CD4-positive, alpha-beta memory T cell (primary cell): ENCODE results near the gene EPM2A. TPM values are rescaled to one million over a fixed set of nuclear protein-coding genes. Genes with fewer than 3 reads are reported as not detected.

Source experiments
- CTCF ChIA-PET: fragments of 350-600 bp; sonication (Branson Sonifier 250); formaldehyde crosslinking; loops from one replicate; lab custom pipeline; 2021; ENCODE audit warnings: inconsistent platforms; ENCODE audit not compliant: partially characterized antibody; lab: Charles Lee
- POLR2A ChIA-PET: fragments of 350-600 bp; sonication (Branson Sonifier 250); formaldehyde crosslinking; loops from one replicate; lab custom pipeline; 2021; ENCODE audit not compliant: partially characterized antibody; lab: Charles Lee
- DNase-seq, 5 donors: peaks; one replicate each; pipeline versions ENCODE4 v3.0.0 to v3.0.0-alpha.2; 2020 to 2022; ENCODE audit warnings: mixed read lengths in 1 of 5
- H3K27ac ChIP-seq: one replicate; pipeline ENCODE4 v1.7.0; 2013; ENCODE audit warnings: low read depth, low read length
- H3K27me3 ChIP-seq: 2 replicates; pipeline ENCODE4 v1.7.0; 2013; ENCODE audit warnings: mild to moderate bottlenecking, low read length, moderate library complexity; ENCODE audit not compliant: insufficient read depth
- H3K36me3 ChIP-seq: 2 replicates; pipeline ENCODE4 v1.7.0; 2013; ENCODE audit warnings: mild to moderate bottlenecking, low read length, moderate library complexity; ENCODE audit not compliant: insufficient read depth
- H3K4me1 ChIP-seq: 2 replicates; pipeline ENCODE4 v1.7.0; 2013; ENCODE audit warnings: mild to moderate bottlenecking, low read length, moderate library complexity; ENCODE audit not compliant: insufficient read depth
- H3K4me3 ChIP-seq, 2 donors: one replicate each; pipeline ENCODE4 v1.7.0; 2013; ENCODE audit warnings: low read length in 2 of 2, mild to moderate bottlenecking in 1 of 2
- H3K9me3 ChIP-seq, 2 donors: one replicate each; pipeline ENCODE4 v1.7.0; 2013; ENCODE audit warnings: low read length in 2 of 2, control low read depth in 1 of 2; ENCODE audit not compliant: control insufficient read depth in 1 of 2
- H3K27ac Mint-ChIP-seq, 7 donors: one replicate each; pipeline ENCODE4 v1.8.0; 2020 to 2021; ENCODE audit warnings: mixed read lengths in 7 of 7, mild to moderate bottlenecking in 6 of 7, inconsistent platforms in 3 of 7, moderate library complexity in 3 of 7
- H3K27me3 Mint-ChIP-seq, 2 donors: one replicate each; pipeline ENCODE4 v1.8.0; 2020 to 2021; ENCODE audit warnings: mixed read lengths in 2 of 2
- H3K36me3 Mint-ChIP-seq, 2 donors: one replicate each; pipeline ENCODE4 v1.8.0; 2020 to 2021; ENCODE audit warnings: mixed read lengths in 2 of 2, inconsistent platforms in 1 of 2, mild to moderate bottlenecking in 1 of 2
- H3K4me1 Mint-ChIP-seq, 4 donors: one replicate each; pipeline ENCODE4 v1.8.0; 2020 to 2021; ENCODE audit warnings: mixed read lengths in 4 of 4, mild to moderate bottlenecking in 1 of 4
- H3K4me3 Mint-ChIP-seq, 8 donors: one replicate each; pipeline ENCODE4 v1.8.0; 2020 to 2021; ENCODE audit warnings: mixed read lengths in 8 of 8, mild to moderate bottlenecking in 7 of 8, moderate library complexity in 6 of 8, inconsistent platforms in 3 of 8
- H3K9me3 Mint-ChIP-seq, 8 donors: one replicate each; pipeline ENCODE4 v1.8.0; 2020 to 2021; ENCODE audit warnings: mixed read lengths in 8 of 8, mild to moderate bottlenecking in 5 of 8, inconsistent platforms in 3 of 8, moderate library complexity in 1 of 8
- intact Hi-C: fragments of 100-400 bp; cut with micrococcal nuclease; formaldehyde crosslinking; loops from one replicate; pipeline ENCODE4 v1.15.1; 2023
- polyA plus RNA-seq, 2 donors: library from polyadenylated mRNA; unstranded; fragments of 300-500 nt; fragmentation: Illumina TruSeq; gene quantifications; one replicate each; pipeline ENCODE4 v1.2.3, GENCODE V29; 2021
- total RNA-seq, 2 experiments: library from RNA; stranded (reverse); gene quantifications; one replicate each; pipeline ENCODE4 v1.2.3, GENCODE V29; 2021

EPM2A gene
- total and polyA plus RNA-seq, 4 experiments from 2014 or later, result 2.6 to 15.1 (median 9.3) TPM

DNA sequence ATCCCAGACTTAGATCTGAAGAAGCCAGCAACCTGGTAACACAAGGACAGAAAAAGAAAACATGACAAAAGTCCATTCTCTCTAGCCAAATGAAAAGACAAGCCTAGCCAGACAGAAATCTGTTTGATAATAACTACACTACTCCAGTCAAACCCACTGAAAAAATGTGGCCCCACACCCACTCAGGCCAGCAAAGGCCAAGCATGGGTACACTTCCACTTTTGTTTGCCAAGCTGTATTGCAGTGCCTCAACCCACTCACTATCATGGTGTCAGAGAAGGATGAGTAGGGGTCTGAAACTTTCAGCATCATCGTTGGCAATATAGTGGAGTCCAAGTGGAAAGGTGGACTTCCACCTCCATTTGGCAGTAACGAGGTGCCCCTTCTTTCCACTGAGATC lies 45.8 kb downstream of the EPM2A start:
- no peak overlapping the region for H3K27ac ChIP-seq
- H3K4me3 Mint-ChIP-seq, result no peak overlapping the region
- no peaks in the 10 kb centered on the region for H3K36me3 ChIP-seq
- no peak overlapping the region for H3K27ac Mint-ChIP-seq
- no peaks in the 10 kb centered on the region for H3K27me3 Mint-ChIP-seq
- H3K9me3 ChIP-seq, result no peaks in the 10 kb centered on the region
- H3K4me1 ChIP-seq, result no peaks in the 10 kb centered on the region
- intact Hi-C loops, result no loop called here
- no peak overlapping the region for H3K4me3 ChIP-seq
- ChIA-PET POLR2A (no interaction called here), CTCF (interaction anchor here (2.5 kb wide), 1 partner anchor 14 kb away, joined by 5 read pairs; no protein-coding TSS in a partner anchor)
- no peak for DNase-seq
- peaks cover 0 to 3% (median 0%) of the 10 kb centered on the region in 4 donors for H3K4me1 Mint-ChIP-seq
- H3K36me3 Mint-ChIP-seq, result peaks cover 8 to 18% of the 10 kb centered on the region in 2 donors
- H3K27me3 ChIP-seq, result no peaks in the 10 kb centered on the region
- peaks cover 0 to 11% (median 0%) of the 10 kb centered on the region in 8 donors for H3K9me3 Mint-ChIP-seq

DNA sequence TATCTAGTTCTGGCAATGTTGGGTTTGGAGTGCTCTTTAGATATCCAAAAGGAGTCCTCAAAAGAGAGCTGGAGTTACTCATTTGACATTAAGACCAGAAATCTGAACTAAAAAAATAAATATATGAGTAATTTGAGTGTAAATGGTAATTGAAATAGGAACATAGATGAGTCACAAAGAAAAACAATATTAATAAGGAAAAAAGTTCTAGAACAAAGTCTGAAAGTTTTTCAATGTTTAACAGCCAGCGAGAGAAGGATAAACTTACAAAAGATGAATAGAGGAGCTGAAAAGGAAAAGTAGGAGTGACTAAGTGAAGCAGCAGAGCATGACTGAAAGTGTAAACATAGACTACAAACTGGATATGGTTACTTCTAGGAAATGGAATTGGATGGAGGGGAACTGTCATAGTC lies 46.8 kb downstream of the EPM2A start:
- Mint-ChIP-seq H3K27ac (no peak overlapping the region), H3K27me3 (no peaks in the 10 kb centered on the region), H3K4me1 (peaks cover 0 to 1% (median 0%) of the 10 kb centered on the region in 4 donors), H3K36me3 (peaks cover 13 to 26% of the 10 kb centered on the region in 2 donors), H3K4me3 (no peak overlapping the region), H3K9me3 (peaks cover 0 to 11% (median 0%) of the 10 kb centered on the region in 8 donors)
- DNase-seq, result no peak
- Histone ChIP-seq H3K27ac (no peak overlapping the region), H3K27me3 (no peaks in the 10 kb centered on the region), H3K4me3 (no peak overlapping the region), H3K4me1 (no peaks in the 10 kb centered on the region), H3K9me3 (no peaks in the 10 kb centered on the region), H3K36me3 (no peaks in the 10 kb centered on the region)
- CTCF ChIA-PET, result interaction anchor here (2.5 kb wide), 1 partner anchor 15 kb away, joined by 5 read pairs; no protein-coding TSS in a partner anchor
- POLR2A ChIA-PET, result no interaction called here
- intact Hi-C loops, result no loop called here

DNA sequence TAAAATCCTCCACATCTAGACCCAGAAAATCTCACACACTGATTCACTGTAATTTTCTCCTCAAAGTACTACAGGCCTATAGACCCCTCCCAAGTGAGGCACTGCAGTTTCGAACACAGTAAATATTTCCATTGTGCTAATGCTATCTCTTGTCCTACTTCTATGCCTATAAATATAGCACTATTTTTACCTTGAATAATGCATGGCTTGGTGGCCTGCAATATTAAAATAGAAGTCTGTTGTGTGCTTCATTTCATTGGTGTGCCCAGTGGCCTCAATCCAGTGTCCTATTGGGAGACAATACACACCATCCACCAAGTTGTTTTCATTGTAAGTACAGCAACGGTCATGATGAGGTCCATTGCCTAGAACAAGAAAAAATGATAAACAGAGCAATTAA lies 49.4 kb downstream of the EPM2A start:
- Mint-ChIP-seq H3K36me3 (peaks cover 23 to 43% of the 10 kb centered on the region in 2 donors), H3K9me3 (peaks cover 0 to 10% (median 6%) of the 10 kb centered on the region in 8 donors), H3K27ac (no peak overlapping the region), H3K27me3 (no peaks in the 10 kb centered on the region), H3K4me1 (peaks cover 0 to 1% (median 0%) of the 10 kb centered on the region in 4 donors), H3K4me3 (no peak overlapping the region)
- Histone ChIP-seq H3K4me1 (no peaks in the 10 kb centered on the region), H3K9me3 (no peaks in the 10 kb centered on the region), H3K4me3 (no peak overlapping the region), H3K36me3 (no peaks in the 10 kb centered on the region), H3K27me3 (no peaks in the 10 kb centered on the region), H3K27ac (no peak overlapping the region)
- DNase-seq, result no peak
- intact Hi-C loops, result no loop called here
- POLR2A ChIA-PET, result no interaction called here
- CTCF ChIA-PET, result interaction anchor here (1.9 kb wide), 1 partner anchor 52 kb away, joined by 6 read pairs; no protein-coding TSS in a partner anchor

DNA sequence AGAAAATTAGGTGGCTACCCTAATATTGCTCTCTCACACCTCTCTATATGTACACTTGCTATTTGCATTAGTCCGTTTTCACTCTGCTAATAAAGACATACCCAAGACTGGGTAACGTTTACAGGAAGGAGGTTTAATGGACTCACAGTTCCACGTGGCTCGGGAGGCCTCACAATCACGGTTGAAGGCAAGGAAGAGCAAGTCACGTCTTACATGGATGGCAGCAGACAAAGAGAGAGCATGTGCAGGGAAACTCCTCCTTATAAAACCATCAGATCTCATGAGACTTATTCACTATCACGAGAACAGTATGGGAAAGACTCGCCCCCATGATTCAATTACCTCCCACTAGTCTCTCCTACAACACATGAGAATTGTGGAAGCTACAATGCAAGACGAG lies 53.4 kb downstream of the EPM2A start:
- H3K27ac ChIP-seq, result no peak overlapping the region
- CTCF ChIA-PET, result no interaction called here
- Mint-ChIP-seq H3K27ac (no peak overlapping the region), H3K27me3 (no peaks in the 10 kb centered on the region), H3K9me3 (peaks cover 0 to 26% (median 15%) of the 10 kb centered on the region in 8 donors), H3K4me1 (no peaks in the 10 kb centered on the region), H3K4me3 (no peak overlapping the region), H3K36me3 (peaks cover 41 to 59% of the 10 kb centered on the region in 2 donors)
- no peak overlapping the region for H3K4me3 ChIP-seq
- no peaks in the 10 kb centered on the region for H3K4me1 ChIP-seq
- no peaks in the 10 kb centered on the region for H3K9me3 ChIP-seq
- no peaks in the 10 kb centered on the region for H3K27me3 ChIP-seq
- intact Hi-C loops, result no loop called here
- H3K36me3 ChIP-seq, result no peaks in the 10 kb centered on the region
- no peak for DNase-seq
- POLR2A ChIA-PET, result no interaction called here

DNA sequence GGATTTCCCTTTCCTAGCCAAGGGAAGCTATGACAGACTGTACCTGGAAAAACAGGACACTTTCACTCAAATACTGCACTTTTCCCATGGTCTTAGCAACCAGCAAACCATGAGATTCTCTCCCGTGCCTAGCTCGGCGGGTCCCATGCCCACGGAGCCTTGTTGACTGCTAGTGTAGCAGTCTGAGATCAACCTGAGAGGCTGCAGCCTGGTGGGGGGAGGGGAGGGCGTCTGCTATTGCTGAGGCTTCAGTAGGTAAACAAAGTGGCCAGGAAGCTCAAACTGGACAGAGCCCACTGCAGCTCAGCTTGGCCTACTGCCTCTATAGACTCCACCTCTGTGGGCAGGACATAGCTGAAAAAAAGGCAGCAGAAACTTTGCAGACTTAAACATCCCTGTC lies 61.8 kb downstream of the EPM2A start:
- no peaks in the 10 kb centered on the region for H3K27me3 Mint-ChIP-seq
- Histone ChIP-seq H3K36me3 (no peaks in the 10 kb centered on the region), H3K4me3 (no peak overlapping the region), H3K9me3 (no peaks in the 10 kb centered on the region), H3K27me3 (no peaks in the 10 kb centered on the region), H3K4me1 (no peaks in the 10 kb centered on the region), H3K27ac (no peak overlapping the region)
- H3K9me3 Mint-ChIP-seq, result peaks cover 0 to 25% (median 7%) of the 10 kb centered on the region in 8 donors
- DNase-seq, result no peak
- POLR2A ChIA-PET, result no interaction called here
- H3K4me3 Mint-ChIP-seq, result no peak overlapping the region
- peaks cover 0 to 1% (median 0%) of the 10 kb centered on the region in 4 donors for H3K4me1 Mint-ChIP-seq
- CTCF ChIA-PET, result no interaction called here
- H3K27ac Mint-ChIP-seq, result no peak overlapping the region
- H3K36me3 Mint-ChIP-seq, result peaks cover 41 to 64% of the 10 kb centered on the region in 2 donors
- intact Hi-C loops, result no loop called here

DNA sequence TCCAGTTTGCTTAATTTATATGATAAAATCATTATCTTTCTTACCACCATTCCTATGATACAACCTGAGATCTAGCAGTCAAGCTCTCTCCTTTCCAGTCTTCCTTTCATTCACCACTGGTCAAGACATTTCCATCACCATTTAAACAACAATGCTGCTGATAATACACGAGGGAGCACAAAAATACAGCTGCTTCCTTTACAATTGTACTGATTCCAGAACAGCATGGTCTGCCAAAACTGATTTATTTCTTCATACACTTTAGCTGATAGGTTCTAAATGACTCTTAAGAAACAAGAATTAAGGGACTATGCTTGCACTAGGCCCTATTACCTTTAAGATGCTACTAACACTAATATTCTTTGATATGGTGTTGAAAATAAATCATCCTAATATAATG lies 65.0 kb downstream of the EPM2A start:
- Mint-ChIP-seq H3K4me1 (peaks cover 0 to 1% (median 0%) of the 10 kb centered on the region in 4 donors), H3K36me3 (peaks cover 18 to 40% of the 10 kb centered on the region in 2 donors), H3K4me3 (no peak overlapping the region), H3K27me3 (no peaks in the 10 kb centered on the region), H3K9me3 (peaks cover 0 to 2% (median 0%) of the 10 kb centered on the region in 8 donors), H3K27ac (no peak overlapping the region)
- intact Hi-C loops, result no loop called here
- no peak overlapping the region for H3K4me3 ChIP-seq
- H3K36me3 ChIP-seq, result no peaks in the 10 kb centered on the region
- ChIA-PET CTCF (no interaction called here), POLR2A (no interaction called here)
- H3K9me3 ChIP-seq, result no peaks in the 10 kb centered on the region
- H3K27me3 ChIP-seq, result no peaks in the 10 kb centered on the region
- H3K27ac ChIP-seq, result no peak overlapping the region
- no peak for DNase-seq
- H3K4me1 ChIP-seq, result no peaks in the 10 kb centered on the region

DNA sequence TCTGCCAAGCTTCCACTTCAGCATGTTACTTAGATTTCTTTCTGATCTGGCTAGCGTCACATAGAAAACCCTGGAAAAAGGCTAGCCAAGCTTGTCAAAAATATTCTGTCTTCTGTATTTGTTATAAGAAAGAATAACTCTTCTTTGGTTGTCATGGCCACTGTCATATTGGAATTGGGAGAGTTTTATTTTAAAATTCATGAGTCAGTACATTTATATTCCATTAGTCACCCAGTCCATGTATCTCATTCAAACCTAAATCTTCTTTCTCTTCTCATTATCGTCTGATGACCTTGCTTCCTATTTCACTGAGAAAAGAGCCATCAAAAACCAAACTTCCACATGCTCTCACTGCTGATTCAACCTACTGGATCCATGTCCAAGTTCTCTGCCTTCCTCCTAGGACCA lies 65.7 kb downstream of the EPM2A start:
- ChIA-PET CTCF (no interaction called here), POLR2A (no interaction called here)
- no peak overlapping the region for H3K4me3 ChIP-seq
- no peak overlapping the region for H3K4me3 Mint-ChIP-seq
- H3K4me1 Mint-ChIP-seq, result peaks cover 0 to 1% (median 0%) of the 10 kb centered on the region in 4 donors
- H3K9me3 ChIP-seq, result no peaks in the 10 kb centered on the region
- peaks cover 16 to 36% of the 10 kb centered on the region in 2 donors for H3K36me3 Mint-ChIP-seq
- no peaks in the 10 kb centered on the region for H3K27me3 Mint-ChIP-seq
- no peaks in the 10 kb centered on the region for H3K36me3 ChIP-seq
- no peaks in the 10 kb centered on the region for H3K27me3 ChIP-seq
- intact Hi-C loops, result no loop called here
- H3K4me1 ChIP-seq, result no peaks in the 10 kb centered on the region
- H3K9me3 Mint-ChIP-seq, result peaks cover 0 to 2% (median 0%) of the 10 kb centered on the region in 8 donors
- H3K27ac Mint-ChIP-seq, result no peak overlapping the region
- no peak for DNase-seq
- no peak overlapping the region for H3K27ac ChIP-seq
